HFFc6 (cell line): ENCODE measurements around the gene CARD19. TPM values are rescaled to one million over a fixed set of nuclear protein-coding genes. Genes with fewer than 3 reads are reported as not detected.

Experiments
- DNase-seq: peaks from one replicate; pipeline ENCODE4 v3.0.0-alpha.2; 2018
- H3K27ac Mint-ChIP-seq: 2 replicates; pipeline ENCODE4 v1.8.0; 2020; ENCODE audit warnings: mild to moderate bottlenecking, mixed read lengths
- H3K27me3 Mint-ChIP-seq: 2 replicates; pipeline ENCODE4 v1.8.0; 2021; ENCODE audit warnings: mild to moderate bottlenecking, moderate library complexity, mixed read lengths; ENCODE audit not compliant: insufficient read depth
- H3K36me3 Mint-ChIP-seq: 2 replicates; pipeline ENCODE4 v1.8.0; 2021; ENCODE audit warnings: low read depth, mixed read lengths
- H3K4me1 Mint-ChIP-seq: 2 replicates; pipeline ENCODE4 v1.8.0; 2020; ENCODE audit warnings: low read depth, mixed read lengths
- H3K4me3 Mint-ChIP-seq: 2 replicates; pipeline ENCODE4 v1.8.0; 2020; ENCODE audit warnings: mild to moderate bottlenecking, moderate library complexity, mixed read lengths
- H3K9me3 Mint-ChIP-seq: 2 replicates; pipeline ENCODE4 v1.8.0; 2020; ENCODE audit warnings: mild to moderate bottlenecking, mixed read lengths
- total RNA-seq, 6 experiments: library from RNA; stranded (reverse); fragmentation: NEBNext Ultra II Directional; extraction: Animal tissue kit (Norgen Biotek cat#: 25700); gene quantifications; 2 replicates in 1 of 6; 3 replicates in 5 of 6; pipeline ENCODE4 v1.2.3, GENCODE V29; 2021
- TF ChIP-seq, protein P1 (sequence below): fragments of 200-600 bp; sonication (generic); IDR thresholded peaks from 2 replicates; pipeline ENCODE4 v1.5.0; 2021; ENCODE audit warnings: antibody characterized with exemption, mild to moderate bottlenecking

The CARD19 gene
- total RNA-seq, 6 experiments from 2014 or later: 35.3 to 40.6 (median 37.9) TPM

DNA sequence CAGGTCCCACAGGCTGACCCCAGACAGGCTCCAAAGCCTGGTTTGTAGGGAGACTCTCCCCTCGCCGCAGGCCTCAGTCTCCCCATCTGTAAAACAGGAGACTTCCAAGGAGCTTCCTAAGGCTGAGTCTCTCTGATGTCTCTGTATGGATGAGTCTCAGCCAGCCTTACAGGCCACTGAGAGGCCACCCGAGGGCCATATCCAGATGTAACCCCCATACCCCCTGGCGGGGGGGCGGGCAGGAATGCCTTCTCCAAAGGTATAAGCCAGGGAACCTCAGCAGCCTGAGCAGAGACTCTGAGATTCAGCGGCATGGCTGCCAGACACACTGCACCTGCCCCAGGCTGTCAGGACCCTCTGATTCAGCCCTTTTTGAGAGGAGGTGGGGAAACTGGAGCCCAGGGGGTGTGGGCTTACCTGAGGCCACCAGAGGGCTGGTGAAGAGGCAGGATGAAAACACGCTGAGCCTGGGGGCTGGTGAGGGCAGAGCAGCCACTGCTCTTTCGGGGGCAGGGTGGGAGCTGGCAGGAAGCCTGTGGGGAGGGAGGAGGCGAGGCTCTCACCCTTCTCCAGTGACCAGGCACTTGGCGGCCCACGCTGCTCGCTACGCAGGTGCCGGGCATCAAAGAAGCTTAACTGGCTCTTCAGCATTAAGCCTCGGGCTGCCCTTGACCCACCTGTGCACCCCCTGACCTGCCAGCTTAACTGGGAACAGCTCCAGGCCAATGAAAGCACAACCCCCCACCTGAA, 43.1 kb upstream of the CARD19 start:
- Mint-ChIP-seq H3K9me3 (no peaks in the 10 kb centered on the region), H3K4me3 (no peak overlapping the region), H3K27ac (no peak overlapping the region), H3K27me3 (peaks cover 17% of the 10 kb centered on the region), H3K36me3 (no peaks in the 10 kb centered on the region), H3K4me1 (no peaks in the 10 kb centered on the region)
- TF ChIP-seq, protein P1, sequence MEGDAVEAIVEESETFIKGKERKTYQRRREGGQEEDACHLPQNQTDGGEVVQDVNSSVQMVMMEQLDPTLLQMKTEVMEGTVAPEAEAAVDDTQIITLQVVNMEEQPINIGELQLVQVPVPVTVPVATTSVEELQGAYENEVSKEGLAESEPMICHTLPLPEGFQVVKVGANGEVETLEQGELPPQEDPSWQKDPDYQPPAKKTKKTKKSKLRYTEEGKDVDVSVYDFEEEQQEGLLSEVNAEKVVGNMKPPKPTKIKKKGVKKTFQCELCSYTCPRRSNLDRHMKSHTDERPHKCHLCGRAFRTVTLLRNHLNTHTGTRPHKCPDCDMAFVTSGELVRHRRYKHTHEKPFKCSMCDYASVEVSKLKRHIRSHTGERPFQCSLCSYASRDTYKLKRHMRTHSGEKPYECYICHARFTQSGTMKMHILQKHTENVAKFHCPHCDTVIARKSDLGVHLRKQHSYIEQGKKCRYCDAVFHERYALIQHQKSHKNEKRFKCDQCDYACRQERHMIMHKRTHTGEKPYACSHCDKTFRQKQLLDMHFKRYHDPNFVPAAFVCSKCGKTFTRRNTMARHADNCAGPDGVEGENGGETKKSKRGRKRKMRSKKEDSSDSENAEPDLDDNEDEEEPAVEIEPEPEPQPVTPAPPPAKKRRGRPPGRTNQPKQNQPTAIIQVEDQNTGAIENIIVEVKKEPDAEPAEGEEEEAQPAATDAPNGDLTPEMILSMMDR: no peak
- DNase-seq: no peak

DNA sequence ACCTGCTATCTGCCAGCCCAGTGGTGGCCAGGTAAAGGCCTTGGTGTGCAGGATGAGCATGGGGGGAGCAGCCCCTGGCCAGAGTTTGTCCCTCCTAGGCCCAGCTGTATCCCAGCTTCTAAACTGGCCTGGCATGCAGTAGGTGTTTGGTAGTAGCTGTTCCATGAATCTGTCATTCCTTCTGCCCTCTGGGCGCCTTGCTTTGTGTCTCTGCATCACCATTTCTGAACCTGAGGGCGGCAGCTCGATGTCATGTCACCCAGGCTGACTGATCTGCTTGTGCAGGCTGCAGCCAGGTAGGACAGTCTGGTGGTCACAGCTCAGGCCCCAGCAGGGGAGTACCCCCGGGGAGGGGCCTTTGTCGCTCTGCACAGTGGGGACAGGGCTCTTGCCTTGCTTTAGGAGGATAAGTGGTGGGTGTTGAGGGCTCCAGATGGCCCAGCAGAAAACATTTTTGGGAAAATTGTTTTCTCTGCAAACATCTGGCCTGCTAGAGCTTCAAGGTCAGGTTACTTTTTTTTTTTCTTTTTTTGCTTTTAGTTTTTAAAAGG, 42.2 kb upstream of the CARD19 start:
- Mint-ChIP-seq H3K4me3 (no peak overlapping the region), H3K27me3 (peaks cover 12% of the 10 kb centered on the region), H3K9me3 (no peaks in the 10 kb centered on the region), H3K27ac (no peak overlapping the region), H3K36me3 (no peaks in the 10 kb centered on the region), H3K4me1 (no peaks in the 10 kb centered on the region)
- TF ChIP-seq, protein P1: no peak
- DNase-seq: no peak

DNA sequence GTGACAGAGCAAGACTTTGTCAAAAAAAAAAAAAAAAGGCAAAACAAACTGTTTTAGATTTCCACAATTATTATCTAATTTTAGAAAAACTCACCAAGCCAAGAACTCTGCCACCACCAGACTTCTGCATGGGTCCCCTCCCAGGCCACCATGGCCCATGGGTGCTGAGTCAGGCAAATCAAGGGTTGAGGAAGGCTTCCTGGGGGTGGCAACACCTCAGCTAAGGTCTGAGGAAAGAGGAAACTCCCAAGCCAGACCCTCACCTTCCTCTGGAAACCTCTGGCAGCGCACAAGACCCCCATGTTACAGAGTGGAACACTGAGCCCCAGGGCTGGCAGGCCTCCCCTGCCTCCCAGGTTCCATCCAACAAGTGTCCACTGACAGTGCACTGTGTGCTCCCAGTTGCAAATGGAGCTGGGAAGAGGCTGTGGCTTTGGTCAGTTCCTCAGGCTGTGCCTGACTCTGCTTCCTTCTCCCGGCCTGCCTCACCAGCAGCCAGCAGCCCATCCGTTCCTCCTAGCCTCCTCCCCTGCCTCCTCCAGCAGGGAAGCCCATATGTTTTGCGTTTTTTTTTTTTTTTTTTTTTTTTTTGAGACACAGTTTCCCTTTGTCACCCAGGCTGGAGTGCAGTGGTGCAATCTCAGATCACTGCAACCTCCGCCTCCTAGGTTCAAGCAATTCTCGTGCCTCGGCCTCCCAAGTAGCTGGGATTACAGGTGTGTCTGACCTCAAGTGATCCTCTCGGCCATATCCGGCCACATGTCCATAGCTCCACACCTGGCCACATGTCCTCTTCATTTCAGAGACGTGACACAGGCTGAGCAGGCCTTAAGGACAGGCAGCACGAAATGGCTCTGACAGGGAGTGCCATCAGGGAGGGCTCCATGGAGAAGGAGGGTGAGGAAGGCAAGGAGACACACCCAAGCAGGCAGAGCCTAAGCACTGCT, 41.0 kb upstream of the CARD19 start:
- Mint-ChIP-seq H3K9me3 (no peaks in the 10 kb centered on the region), H3K4me1 (peaks cover 1% of the 10 kb centered on the region), H3K4me3 (no peak overlapping the region), H3K27me3 (peaks cover 9% of the 10 kb centered on the region), H3K27ac (no peak overlapping the region), H3K36me3 (no peaks in the 10 kb centered on the region)
- DNase-seq: no peak
- TF ChIP-seq, protein P1: no peak

DNA sequence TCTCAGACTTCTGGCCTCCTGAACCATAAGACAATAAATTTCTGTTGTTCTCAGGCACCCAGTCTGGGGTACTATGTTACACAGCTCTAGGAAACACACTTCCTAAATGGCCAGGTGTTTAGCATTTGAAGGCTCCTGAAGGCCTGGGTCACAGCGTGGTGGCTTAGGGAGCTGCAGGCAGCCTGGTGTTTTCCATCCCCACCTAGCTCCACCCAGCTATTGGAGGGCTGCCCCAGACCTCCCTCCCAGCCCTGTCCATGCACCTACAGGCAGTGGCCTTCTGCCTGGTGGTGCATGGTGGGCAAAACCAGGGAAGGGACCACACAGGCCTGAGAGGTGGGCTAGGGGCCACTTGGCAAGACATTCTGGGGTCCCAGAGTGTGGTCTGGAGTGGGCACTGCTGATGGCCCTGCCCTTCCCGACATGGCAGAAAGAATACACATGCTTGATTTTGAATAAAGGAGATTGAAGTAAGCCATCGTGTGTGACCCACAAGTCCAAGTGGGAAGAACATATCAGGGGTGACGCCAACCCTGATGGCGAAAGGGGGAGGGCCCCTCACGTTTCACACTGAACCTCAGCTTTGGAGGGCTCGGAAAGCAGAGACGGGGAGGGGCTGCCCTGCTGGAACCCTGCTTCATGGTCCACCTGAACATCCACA, 38.8 kb upstream of the CARD19 start:
- H3K4me1 Mint-ChIP-seq: peaks cover 17% of the 10 kb centered on the region
- peaks cover 9% of the 10 kb centered on the region for H3K27me3 Mint-ChIP-seq
- TF ChIP-seq, protein P1: no peak
- no peaks in the 10 kb centered on the region for H3K36me3 Mint-ChIP-seq
- H3K27ac Mint-ChIP-seq: no peak overlapping the region
- no peak overlapping the region for H3K4me3 Mint-ChIP-seq
- DNase-seq: no peak
- no peaks in the 10 kb centered on the region for H3K9me3 Mint-ChIP-seq

DNA sequence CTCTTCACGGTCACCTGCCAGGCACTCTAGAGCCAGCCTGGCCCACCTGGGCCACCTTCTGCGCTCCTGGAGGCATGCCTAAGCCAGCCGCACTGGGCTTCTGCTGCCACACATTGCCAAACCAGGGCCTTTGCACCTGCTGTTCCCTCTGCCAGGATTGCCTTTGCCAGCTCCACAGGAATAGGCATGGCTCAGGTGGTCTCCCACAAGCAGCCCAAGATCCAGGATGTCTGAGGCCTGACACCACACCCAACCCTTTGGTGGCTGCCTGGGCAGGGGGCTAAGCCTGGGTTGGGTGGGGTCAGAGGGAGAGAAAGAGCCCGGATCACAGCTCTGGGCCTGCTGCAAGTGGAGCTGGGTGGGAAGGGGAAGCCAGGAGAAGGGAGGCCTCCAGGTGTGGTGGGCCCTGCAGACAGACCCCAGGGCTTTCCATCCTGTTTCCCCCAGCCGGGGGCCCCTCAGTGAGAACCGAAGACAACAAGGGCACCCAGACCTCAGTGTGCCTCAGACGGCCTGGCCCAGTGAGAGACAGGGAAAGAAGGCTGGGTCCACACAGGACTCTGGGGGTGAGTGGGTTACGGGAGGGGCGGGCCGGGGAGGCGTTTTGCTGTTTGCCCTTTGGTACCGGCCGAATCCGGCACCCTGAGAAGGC, 38.2 kb upstream of the CARD19 start:
- Mint-ChIP-seq H3K27ac (no peak overlapping the region), H3K36me3 (no peaks in the 10 kb centered on the region), H3K9me3 (no peaks in the 10 kb centered on the region), H3K27me3 (peaks cover 10% of the 10 kb centered on the region; the same call in 1 of the 2 replicates), H3K4me1 (peaks cover 17% of the 10 kb centered on the region), H3K4me3 (no peak overlapping the region)
- TF ChIP-seq, protein P1: no peak
- no peak for DNase-seq
